GM10847 (cell line): Measurements from ENCODE around the gene SBNO1.

Source experiments
- POLR2A ChIP-seq: IDR thresholded peaks from 2 replicates; pipeline ENCODE4 v1.6.1; 2011; ENCODE audit not compliant: insufficient read length; ENCODE audit errors: extremely low read depth

The SBNO1 gene

DNA sequence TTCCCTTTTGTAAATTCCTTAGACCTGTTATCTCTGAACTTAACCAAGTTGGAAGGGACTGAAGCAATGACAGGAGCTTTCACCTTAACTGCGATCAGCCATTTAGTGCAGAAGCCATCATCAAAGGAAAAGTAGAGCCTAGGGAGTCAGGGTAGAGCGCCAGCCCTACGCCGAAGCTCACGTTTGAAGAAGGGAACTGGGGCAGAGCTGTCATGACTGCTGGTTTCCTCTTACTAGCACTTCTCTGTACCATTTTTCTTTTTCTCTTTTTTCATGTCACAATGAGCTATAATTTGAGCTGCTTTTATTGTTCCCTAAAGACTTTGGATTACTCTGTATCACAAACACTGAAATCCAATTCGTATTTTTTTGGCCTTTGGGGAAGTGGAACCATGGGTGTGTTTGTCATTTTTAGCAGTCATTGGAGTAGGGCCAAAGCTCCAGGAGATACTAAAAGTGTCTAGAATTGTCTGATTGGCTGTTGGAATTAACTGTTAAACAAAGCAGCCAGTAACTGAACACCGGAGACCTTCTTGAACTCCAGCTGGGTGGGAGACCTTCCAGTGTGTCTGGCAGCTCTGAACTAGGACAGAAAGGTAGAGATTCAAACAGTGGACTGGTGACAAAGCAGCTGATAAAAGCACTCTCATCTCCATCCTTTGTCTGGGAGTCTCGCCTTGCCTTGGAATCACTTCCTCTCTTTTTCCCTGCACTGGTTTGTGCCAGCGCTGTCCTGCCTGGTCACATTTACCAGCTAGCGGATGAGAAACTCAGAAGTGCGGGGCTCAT, 122.3 kb downstream of the SBNO1 start:
- no peak for TF ChIP-seq POLR2A
